Middle frontal gyrus (tissue), 1 donor: ENCODE data around the gene DCAF6.

Source experiments
- DNase-seq: peaks from one replicate; pipeline ENCODE4 v3.0.0-alpha.2; 2015; ENCODE audit warnings: low spot score; ENCODE audit errors: extremely low spot score

Gene DCAF6

GRCh38 chr1:168100315-168101002 lies 164.0 kb downstream of the DCAF6 start:
- DNase-seq: no peak

DNA sequence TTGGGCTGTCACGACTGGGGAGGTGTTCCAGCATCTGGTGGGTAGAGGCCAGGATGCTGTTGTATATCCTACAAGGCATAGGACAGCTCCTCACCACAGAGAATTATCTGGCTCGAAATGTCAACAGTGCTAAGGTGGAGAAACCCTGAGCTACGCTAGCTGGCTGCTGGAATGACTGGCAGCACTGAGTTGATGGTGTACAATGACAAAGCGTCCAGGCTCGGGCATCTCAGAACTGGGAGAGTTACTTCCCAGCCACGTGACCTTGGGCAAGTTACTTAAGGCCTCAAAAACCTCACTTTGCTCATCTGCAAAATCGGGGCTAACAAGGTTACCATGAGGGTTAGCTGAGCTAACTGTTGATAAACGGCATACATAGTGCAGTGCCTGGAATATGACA lies 164.9 kb downstream of the DCAF6 start:
- no peak for DNase-seq

DNA sequence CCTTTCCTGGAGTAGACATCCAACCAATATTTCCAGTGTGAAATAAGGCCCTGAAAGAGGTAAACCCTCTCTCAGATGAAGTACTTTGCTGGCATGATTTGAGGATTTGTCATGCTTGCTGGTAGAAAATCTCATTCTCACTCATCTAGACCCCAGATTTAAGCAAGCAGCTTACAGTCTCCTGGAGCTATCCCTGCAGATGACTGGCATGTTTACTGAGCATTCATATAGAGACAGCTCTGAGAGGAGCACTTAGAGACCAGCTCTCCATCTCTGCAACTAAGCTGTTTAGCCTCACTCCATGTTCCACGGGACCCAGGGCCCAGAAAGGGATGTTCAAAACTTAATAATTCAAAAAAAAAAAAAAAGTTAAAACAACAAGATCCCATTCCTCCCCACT lies 166.0 kb downstream of the DCAF6 start:
- no peak for DNase-seq

- no peak for DNase-seq
Observed at GRCh38 chr1:168104535-168104934, 168.1 kb downstream of the DCAF6 start.

DNA sequence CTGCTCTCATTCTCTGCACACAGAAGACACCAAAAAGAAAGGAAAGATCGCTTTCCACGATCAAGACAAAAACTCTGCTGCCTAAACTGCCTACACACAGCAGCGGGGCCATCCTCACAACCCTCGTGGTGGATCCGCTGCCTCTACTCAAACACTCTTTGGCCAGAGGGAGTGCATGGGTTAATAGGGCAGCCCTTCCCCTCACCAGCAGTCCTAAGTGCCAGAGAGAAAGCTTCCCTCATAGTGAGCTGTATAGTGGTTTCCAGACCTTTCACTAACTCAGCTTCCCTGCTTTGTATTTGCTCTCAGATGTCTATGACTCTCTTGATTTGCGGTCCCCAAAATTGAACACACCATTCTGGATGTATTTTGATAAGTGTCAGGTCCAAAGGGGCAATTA lies 169.4 kb downstream of the DCAF6 start:
- DNase-seq: no peak

DNA sequence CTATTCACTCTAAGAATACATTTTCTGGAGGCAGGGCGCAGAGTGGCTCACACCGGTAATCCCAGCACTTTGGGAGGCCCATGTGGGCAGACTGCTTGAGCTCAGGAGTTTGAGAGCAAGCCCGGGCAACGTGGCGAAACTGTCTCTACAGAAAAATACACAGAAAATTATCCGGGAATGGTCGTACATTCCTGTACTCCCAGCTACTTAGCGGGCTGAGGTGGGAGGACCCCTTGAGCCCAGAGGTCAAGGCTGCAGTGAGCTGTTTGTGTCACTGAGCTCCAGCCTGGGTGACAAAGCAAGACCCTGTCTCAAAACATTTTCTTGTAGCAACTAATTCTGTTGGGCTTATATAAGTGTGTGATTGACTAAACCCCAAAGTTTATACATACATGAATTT lies 169.8 kb downstream of the DCAF6 start:
- DNase-seq: no peak

GRCh38 chr1:168110896-168111545 lies 174.5 kb downstream of the DCAF6 start:
- DNase-seq: no peak

GRCh38 chr1:168112673-168113305 lies 176.3 kb downstream of the DCAF6 start:
- DNase-seq: no peak

- DNase-seq: no peak
Observed at GRCh38 chr1:168114845-168115244, 178.4 kb downstream of the DCAF6 start.

DNA sequence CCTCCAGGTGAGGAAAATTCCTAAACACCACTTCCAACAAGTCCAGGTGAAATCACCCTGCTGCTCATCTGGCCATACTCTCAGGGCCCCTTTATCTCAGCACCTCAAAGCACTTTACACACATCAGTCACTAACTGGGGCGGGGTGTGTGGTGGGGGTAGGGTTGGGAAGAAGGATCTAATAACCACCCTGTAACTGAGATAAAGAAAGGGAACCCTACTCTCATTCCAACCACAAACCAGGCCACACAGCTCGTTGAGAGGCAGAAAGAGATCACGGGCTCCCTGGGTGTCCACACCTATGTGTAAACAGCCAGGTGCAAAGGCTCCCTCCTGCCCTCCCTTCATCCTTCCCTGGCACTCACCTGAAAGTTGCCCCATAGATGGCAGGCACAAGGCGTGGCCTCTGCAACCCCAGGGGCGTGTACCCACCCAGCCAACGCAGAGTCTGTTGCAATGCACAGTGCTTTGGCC lies 179.9 kb downstream of the DCAF6 start:
- DNase-seq: no peak

GRCh38 chr1:168119750-168120149 lies 183.3 kb downstream of the DCAF6 start:
- DNase-seq: no peak

GRCh38 chr1:168121401-168122011 lies 185.0 kb downstream of the DCAF6 start:
- no peak for DNase-seq

- no peak for DNase-seq
Observed at GRCh38 chr1:168125051-168125450, 188.6 kb downstream of the DCAF6 start.
